SK-N-MC (cell line): ENCODE measurements around the gene PDIK1L.

Experiments used
- EZH2 ChIP-seq: fragments of 200-600 bp; sonication (generic); IDR thresholded peaks from one replicate; pipeline ENCODE4 v1.6.1; 2017; ENCODE audit warnings: antibody characterized with exemption
- FOXP2 ChIP-seq: optimal IDR thresholded peaks from 2 replicates; pipeline ENCODE3; 2011; ENCODE audit warnings: mild to moderate bottlenecking, moderate library complexity; ENCODE audit not compliant: insufficient read depth; ENCODE audit errors: extremely low read length, control extremely low read depth

- TF ChIP-seq FOXP2 (no peak), EZH2 (no peak)
Observed at GRCh38 chr1:26064553-26064952, 47.1 kb upstream of the PDIK1L start.
